ENCODE data around the gene MAGI2. TPM values are rescaled to one million over a fixed set of nuclear protein-coding genes. Genes with fewer than 3 reads are reported as not detected.

The MAGI2 gene
- total RNA-seq, 2 experiments from 2014 or later, result 0.08 to 0.13 TPM

DNA sequence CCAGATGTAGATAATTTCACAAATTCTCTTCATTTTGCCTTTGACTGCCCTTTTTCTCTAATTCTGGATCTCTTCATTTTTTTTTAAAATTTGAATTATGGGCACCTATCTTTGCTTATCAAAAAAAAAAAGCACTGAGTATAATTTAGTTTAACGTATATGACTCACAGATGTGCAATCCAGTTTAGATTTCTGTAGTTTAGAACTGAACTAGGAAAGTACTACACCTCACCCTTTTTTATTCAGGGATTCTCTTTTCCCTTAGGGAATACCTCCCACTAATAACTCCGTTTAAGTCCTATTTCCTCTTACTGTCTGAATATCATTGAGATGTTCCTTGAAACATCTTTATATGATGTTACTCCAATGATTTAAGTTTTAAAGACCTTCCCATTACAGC lies 665.0 kb downstream of the MAGI2 start:
- POLR2A ChIA-PET, result no interaction called here
- Mint-ChIP-seq H3K27ac (no peak overlapping the region), H3K4me1 (no peaks in the 10 kb centered on the region), H3K27me3 (no peaks in the 10 kb centered on the region), H3K36me3 (ENCODE audit: low read depth) (no peaks in the 10 kb centered on the region), H3K4me3 (no peak overlapping the region), H3K9me3 (no peaks in the 10 kb centered on the region)
- no peak for DNase-seq
- CTCF ChIA-PET, result no interaction called here

GRCh38 chr7:78787854-78788253 lies 665.6 kb downstream of the MAGI2 start:
- peaks cover 1% of the 10 kb centered on the region for H3K9me3 Mint-ChIP-seq
- no peak overlapping the region for H3K4me3 Mint-ChIP-seq
- no peaks in the 10 kb centered on the region for H3K36me3 Mint-ChIP-seq (ENCODE audit: low read depth)
- DNase-seq, result no peak
- ChIA-PET POLR2A (no interaction called here), CTCF (no interaction called here)
- H3K27ac Mint-ChIP-seq, result no peak overlapping the region
- H3K4me1 Mint-ChIP-seq, result no peaks in the 10 kb centered on the region
- no peaks in the 10 kb centered on the region for H3K27me3 Mint-ChIP-seq

DNA sequence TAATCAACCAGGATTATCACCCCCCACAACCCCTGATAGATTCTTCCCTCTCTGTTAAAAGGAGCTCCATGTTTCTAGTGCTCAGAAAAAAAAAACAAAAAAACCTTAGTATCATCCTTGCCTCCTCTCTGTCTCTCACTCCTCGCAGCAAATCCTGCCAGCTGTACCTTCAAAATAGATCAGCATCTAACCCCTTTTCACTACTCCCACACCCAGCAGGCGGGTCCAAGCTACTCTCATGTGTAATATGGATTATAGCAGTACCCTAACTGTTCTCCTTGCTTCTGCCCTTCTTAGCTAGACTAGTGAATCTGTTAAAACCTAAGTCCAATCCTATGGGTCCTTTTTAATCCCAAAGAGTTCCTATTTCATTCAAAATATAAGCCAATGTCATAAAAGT lies 667.4 kb downstream of the MAGI2 start:
- peaks cover 1% of the 10 kb centered on the region for H3K9me3 Mint-ChIP-seq
- H3K27me3 Mint-ChIP-seq, result no peaks in the 10 kb centered on the region
- H3K36me3 Mint-ChIP-seq (ENCODE audit: low read depth), result no peaks in the 10 kb centered on the region
- H3K4me1 Mint-ChIP-seq, result no peaks in the 10 kb centered on the region
- CTCF ChIA-PET, result no interaction called here
- DNase-seq, result no peak
- H3K27ac Mint-ChIP-seq, result no peak overlapping the region
- H3K4me3 Mint-ChIP-seq, result no peak overlapping the region
- POLR2A ChIA-PET, result no interaction called here

DNA sequence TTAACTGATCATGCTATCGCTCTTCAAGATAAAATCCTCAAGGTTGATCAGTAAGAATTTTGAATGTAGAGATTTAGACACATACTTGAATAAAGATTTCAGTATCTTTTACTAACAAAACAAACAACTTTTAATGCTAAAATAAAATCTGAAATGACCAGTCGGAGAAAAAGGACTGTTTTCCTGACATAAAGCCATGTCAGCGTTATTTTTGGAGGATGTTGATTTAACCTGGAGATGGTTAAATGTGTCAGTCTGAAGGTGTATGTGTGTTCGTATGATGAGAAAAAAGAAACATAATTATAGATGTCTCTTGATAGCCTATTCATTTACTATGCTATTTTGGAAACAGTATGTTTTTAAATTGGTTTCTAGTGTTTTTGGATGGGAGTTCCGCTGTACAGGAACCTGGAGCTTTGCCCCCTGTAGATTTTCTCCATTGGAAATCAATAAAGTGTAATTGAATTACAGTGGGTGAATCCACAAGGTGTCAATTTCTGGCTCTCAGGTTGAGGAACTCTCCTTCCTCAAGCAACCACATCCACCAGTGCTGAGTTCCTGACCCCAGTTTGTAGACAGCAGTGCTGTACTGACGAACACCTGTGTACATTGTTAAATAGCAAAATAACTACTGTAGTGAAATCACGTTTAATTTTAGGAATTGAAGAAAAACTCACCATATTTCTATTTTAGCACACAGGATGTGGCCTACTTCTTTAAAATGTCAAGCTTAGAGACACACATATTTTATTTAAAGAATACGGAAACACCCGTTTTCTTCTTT lies 670.1 kb downstream of the MAGI2 start:
- Mint-ChIP-seq H3K27me3 (no peaks in the 10 kb centered on the region), H3K36me3 (ENCODE audit: low read depth) (no peaks in the 10 kb centered on the region), H3K4me1 (no peaks in the 10 kb centered on the region), H3K9me3 (peaks cover 4% of the 10 kb centered on the region), H3K27ac (no peak overlapping the region), H3K4me3 (no peak overlapping the region)
- CTCF ChIA-PET, result no interaction called here
- POLR2A ChIA-PET, result no interaction called here
- DNase-seq, result no peak

GRCh38 chr7:78780560-78780959 lies 672.9 kb downstream of the MAGI2 start:
- Mint-ChIP-seq H3K4me1 (no peaks in the 10 kb centered on the region), H3K36me3 (ENCODE audit: low read depth) (no peaks in the 10 kb centered on the region), H3K27me3 (no peaks in the 10 kb centered on the region), H3K4me3 (no peak overlapping the region), H3K9me3 (peaks cover 7% of the 10 kb centered on the region), H3K27ac (no peak overlapping the region)
- CTCF ChIA-PET, result no interaction called here
- POLR2A ChIA-PET, result no interaction called here
- no peak for DNase-seq

DNA sequence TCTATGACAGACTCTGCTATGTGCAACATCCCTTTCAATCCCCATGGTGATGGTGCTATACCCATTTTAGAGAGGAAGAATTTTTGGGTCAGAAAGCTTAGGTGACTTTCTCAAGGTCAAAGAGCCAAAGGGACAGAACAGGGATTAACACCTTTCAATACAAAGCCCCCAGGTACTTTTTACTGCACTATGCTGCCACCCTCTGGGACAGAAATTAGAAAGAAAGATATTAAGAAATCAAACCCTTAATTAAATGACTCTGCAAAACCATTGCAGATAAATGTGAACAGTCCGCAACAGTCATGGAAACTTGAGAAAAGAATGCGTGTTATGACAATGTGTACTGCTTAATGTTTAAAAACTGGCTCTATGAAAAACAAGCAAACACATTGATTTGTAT lies 673.7 kb downstream of the MAGI2 start:
- Mint-ChIP-seq H3K36me3 (ENCODE audit: low read depth) (no peaks in the 10 kb centered on the region), H3K4me3 (no peak overlapping the region), H3K4me1 (no peaks in the 10 kb centered on the region), H3K27me3 (no peaks in the 10 kb centered on the region), H3K9me3 (peaks cover 7% of the 10 kb centered on the region), H3K27ac (no peak overlapping the region)
- DNase-seq, result no peak
- POLR2A ChIA-PET, result no interaction called here
- CTCF ChIA-PET, result no interaction called here

DNA sequence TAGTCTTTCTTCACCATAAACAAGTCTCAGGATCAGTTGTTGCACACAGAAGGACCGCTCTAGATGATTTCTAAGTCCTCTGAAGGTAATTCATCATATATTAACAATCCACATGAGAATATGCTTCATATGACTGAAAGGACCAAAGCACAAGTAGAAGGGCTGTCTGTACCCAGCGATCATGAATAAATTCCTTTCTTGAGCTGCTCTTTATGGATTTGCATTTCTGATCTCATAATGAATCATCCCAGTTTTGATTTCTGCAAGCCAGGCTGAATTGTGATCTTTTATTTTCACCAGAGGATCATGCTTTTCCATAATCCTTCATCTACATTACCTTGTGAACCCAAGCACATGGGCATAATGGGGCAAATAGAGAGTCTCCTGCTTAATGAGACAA lies 675.6 kb downstream of the MAGI2 start:
- Mint-ChIP-seq H3K27me3 (no peaks in the 10 kb centered on the region), H3K27ac (no peak overlapping the region), H3K9me3 (peaks cover 5% of the 10 kb centered on the region), H3K4me1 (no peaks in the 10 kb centered on the region), H3K36me3 (ENCODE audit: low read depth) (no peaks in the 10 kb centered on the region), H3K4me3 (no peak overlapping the region)
- ChIA-PET POLR2A (no interaction called here), CTCF (no interaction called here)
- no peak for DNase-seq

DNA sequence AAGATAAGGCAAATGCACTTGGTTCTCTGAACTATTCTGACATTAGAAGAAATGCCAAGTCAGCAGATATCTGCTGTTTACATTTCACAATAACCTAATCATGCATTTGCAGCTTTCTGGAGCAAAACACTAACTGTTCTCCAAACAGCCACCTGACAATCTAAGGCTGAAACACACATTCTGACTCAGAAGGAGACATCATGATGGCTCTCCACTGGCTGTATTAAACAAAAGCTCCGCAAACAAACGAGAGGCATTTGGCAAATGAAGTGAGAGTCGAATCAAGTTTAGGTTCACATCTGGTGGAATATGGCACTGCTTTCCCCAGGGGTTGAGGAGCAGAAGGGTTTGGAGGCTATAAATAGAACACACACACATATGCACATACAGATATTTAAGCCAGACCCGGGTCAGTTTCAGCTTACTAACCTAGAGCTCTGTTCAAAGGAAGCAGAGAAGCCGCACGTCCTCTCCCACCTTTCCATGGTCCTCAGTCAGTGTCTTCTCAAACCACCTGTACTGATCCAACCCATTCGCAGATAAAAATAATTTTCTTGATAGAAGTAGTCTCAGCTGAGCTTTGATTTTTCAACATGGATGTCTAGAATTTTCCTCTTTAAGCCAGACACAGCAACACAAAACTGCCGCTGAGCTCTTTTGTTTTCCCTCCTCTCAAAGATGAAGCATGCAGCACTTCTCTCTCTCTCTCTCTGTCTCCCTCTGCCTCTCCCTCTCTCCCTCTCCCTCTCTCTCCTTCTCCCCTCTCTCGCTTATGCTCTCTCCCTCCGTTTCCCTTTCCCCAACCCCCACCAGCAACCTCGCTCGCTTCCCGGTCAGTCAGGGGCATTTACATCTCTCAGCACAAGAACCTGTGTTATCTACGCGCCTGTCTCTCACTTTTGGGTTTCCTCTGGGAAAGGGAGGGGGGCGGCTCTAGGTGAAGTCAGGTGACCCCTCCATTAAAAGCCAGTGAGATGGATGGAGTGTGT lies 682.8 kb downstream of the MAGI2 start:
- Mint-ChIP-seq H3K9me3 (no peaks in the 10 kb centered on the region), H3K27ac (no peak overlapping the region), H3K27me3 (no peaks in the 10 kb centered on the region), H3K4me1 (no peaks in the 10 kb centered on the region), H3K4me3 (no peak overlapping the region), H3K36me3 (ENCODE audit: low read depth) (no peaks in the 10 kb centered on the region)
- no peak for DNase-seq
- ChIA-PET POLR2A (no interaction called here), CTCF (no interaction called here)

DNA sequence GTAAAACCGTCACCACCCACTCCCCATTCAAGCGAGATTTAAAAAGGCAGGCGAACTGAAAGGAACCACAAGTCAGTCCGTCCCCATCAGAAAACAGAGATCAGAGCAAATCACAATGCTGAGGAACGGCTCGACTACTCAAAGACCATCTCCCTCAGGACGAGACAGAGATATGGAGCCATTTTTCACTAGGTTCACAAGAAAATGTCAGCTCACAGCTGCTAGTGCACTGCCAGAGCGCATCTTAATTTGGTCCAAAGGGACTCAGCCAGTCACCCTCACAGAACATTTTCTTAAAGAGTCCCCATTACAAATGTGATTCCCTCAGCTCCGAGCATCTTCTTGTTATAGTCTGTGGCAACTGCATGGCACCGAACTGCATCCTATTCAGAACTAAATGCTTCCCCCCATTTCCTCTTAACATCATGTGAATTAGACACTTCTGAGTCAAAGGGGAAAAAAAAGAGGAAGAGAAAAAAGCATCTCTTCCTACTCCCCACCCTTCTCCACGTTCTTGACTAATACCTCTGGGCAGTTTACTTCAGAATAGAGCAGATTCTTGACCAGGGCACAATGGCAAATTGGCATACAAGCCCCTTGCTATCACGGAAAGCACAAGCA lies 683.9 kb downstream of the MAGI2 start:
- H3K4me1 Mint-ChIP-seq, result no peaks in the 10 kb centered on the region
- H3K4me3 Mint-ChIP-seq, result no peak overlapping the region
- H3K9me3 Mint-ChIP-seq, result no peaks in the 10 kb centered on the region
- DNase-seq, result no peak
- ChIA-PET POLR2A (no interaction called here), CTCF (no interaction called here)
- no peak overlapping the region for H3K27ac Mint-ChIP-seq
- no peaks in the 10 kb centered on the region for H3K27me3 Mint-ChIP-seq
- no peaks in the 10 kb centered on the region for H3K36me3 Mint-ChIP-seq (ENCODE audit: low read depth)

- no peak overlapping the region for H3K4me3 Mint-ChIP-seq
- H3K9me3 Mint-ChIP-seq, result peaks cover 2% of the 10 kb centered on the region
- H3K27me3 Mint-ChIP-seq, result no peaks in the 10 kb centered on the region
- H3K36me3 Mint-ChIP-seq (ENCODE audit: low read depth), result no peaks in the 10 kb centered on the region
- POLR2A ChIA-PET, result no interaction called here
- H3K4me1 Mint-ChIP-seq, result no peaks in the 10 kb centered on the region
- H3K27ac Mint-ChIP-seq, result no peak overlapping the region
- CTCF ChIA-PET, result no interaction called here
- DNase-seq, result no peak
Observed at GRCh38 chr7:78768859-78769258, 684.6 kb downstream of the MAGI2 start.

DNA sequence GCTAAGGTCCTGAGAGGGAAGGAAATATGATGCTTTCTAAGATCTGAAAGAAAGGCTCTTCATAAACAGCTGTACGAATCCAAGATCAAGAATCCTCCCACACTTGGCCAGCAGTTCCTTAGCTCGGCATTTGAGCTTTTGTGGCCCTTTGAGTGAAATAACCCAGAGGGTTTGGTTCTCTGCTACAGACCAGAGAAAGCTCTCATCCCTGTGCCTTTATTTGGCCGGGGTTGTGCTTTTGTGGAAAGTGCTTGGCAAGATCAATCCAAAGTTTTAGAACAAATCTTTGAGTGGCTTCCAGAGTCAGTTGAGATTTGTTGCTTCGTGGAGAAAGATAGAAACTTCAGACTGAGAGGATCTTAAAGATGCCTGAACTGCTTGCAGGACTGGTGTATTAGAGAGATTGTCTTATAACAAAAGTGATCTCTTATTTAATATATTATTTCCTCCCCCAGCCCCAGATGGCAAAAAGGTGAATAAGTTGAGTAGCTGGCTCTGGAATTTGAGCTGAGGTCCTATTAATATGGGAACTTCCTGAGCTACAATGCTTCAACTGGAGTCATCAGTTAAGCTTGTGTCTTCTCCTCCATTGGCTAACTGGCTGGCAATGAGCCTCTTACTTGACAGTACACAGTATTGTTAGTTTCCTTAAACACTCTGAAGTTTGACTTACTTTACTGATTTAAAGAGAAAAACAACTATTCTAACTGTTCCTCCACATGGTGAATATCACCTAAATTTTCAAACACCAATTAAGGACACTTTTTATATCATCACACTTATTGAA lies 687.3 kb downstream of the MAGI2 start:
- H3K4me1 Mint-ChIP-seq, result no peaks in the 10 kb centered on the region
- ChIA-PET CTCF (no interaction called here), POLR2A (no interaction called here)
- no peaks in the 10 kb centered on the region for H3K36me3 Mint-ChIP-seq (ENCODE audit: low read depth)
- H3K4me3 Mint-ChIP-seq, result no peak overlapping the region
- peaks cover 2% of the 10 kb centered on the region for H3K9me3 Mint-ChIP-seq
- DNase-seq, result no peak
- H3K27me3 Mint-ChIP-seq, result no peaks in the 10 kb centered on the region
- H3K27ac Mint-ChIP-seq, result no peak overlapping the region

DNA sequence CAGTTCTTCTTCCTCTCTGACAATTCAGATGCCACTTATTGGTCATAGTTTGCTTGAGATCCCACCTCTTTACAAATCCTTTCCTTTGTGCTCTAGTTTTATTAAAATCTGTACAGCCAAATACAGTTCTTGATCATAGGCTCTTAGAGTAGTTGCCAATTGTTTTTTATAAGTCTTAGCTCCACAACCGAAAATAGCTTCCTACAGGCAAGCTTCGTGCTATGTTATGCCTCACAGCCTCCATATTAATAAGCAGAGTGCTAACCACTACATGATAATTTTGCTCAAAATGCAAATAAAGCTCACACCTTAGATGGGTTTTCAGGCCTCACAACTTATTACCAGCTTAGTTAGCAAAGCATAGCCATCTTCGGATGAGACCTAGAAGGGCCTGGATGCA lies 688.9 kb downstream of the MAGI2 start:
- no peaks in the 10 kb centered on the region for H3K36me3 Mint-ChIP-seq (ENCODE audit: low read depth)
- H3K4me3 Mint-ChIP-seq, result no peak overlapping the region
- no peaks in the 10 kb centered on the region for H3K4me1 Mint-ChIP-seq
- CTCF ChIA-PET, result no interaction called here
- POLR2A ChIA-PET, result no interaction called here
- H3K9me3 Mint-ChIP-seq, result peaks cover 2% of the 10 kb centered on the region
- DNase-seq, result no peak
- no peaks in the 10 kb centered on the region for H3K27me3 Mint-ChIP-seq
- H3K27ac Mint-ChIP-seq, result no peak overlapping the region

DNA sequence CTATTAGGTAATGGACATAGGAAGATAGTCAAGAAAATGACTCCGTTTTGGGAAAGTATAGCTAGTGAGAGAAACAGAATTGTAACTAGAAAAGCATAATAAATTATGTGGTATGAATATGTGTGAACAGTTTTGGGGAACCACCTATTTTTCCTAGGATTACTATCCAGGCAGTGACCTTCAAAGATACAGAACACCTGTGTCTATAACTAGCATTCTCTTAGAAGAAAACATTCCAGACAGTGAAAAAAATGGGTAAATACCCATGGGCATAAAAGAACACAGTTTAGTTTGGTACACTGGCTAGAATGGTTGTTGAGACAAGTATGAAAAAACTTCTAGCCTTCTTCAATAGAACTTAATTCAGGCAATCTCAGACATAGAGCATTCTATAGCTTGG lies 690.8 kb downstream of the MAGI2 start:
- Mint-ChIP-seq H3K36me3 (ENCODE audit: low read depth) (no peaks in the 10 kb centered on the region), H3K27me3 (no peaks in the 10 kb centered on the region), H3K4me3 (no peak overlapping the region), H3K9me3 (peaks cover 2% of the 10 kb centered on the region), H3K27ac (no peak overlapping the region), H3K4me1 (no peaks in the 10 kb centered on the region)
- POLR2A ChIA-PET, result no interaction called here
- CTCF ChIA-PET, result no interaction called here
- no peak for DNase-seq

All from activated CD4-positive, alpha-beta memory T cell treated with anti-CD3 and anti-CD28 coated beads, Interleukin-2, amount 10 ng/mL, durations not matched to agents 7 days and 5 days (primary cell).